ENCODE measurements around the gene PTPRZ1.

Gene PTPRZ1

GRCh38 chr7:121966935-121967332 lies 94.0 kb downstream of the PTPRZ1 start:
- TF ChIP-seq POLR2AphosphoS5 (IDR thresholded peaks at IDR 0.05; ENCODE audit: low read depth, low read length) (no peak), FOXP2 (optimal IDR thresholded peaks at IDR 0.05; ENCODE audit: borderline replicate concordance, extremely low read depth, extremely low read length, insufficient read depth) (no peak), TAF1 (IDR thresholded peaks at IDR 0.05; ENCODE audit: borderline replicate concordance, insufficient read depth, low read length) (no peak), SIN3A (IDR thresholded peaks at IDR 0.05; ENCODE audit: borderline replicate concordance, insufficient read depth, low read length) (no peak)
- TF ChIP-seq, protein P1, sequence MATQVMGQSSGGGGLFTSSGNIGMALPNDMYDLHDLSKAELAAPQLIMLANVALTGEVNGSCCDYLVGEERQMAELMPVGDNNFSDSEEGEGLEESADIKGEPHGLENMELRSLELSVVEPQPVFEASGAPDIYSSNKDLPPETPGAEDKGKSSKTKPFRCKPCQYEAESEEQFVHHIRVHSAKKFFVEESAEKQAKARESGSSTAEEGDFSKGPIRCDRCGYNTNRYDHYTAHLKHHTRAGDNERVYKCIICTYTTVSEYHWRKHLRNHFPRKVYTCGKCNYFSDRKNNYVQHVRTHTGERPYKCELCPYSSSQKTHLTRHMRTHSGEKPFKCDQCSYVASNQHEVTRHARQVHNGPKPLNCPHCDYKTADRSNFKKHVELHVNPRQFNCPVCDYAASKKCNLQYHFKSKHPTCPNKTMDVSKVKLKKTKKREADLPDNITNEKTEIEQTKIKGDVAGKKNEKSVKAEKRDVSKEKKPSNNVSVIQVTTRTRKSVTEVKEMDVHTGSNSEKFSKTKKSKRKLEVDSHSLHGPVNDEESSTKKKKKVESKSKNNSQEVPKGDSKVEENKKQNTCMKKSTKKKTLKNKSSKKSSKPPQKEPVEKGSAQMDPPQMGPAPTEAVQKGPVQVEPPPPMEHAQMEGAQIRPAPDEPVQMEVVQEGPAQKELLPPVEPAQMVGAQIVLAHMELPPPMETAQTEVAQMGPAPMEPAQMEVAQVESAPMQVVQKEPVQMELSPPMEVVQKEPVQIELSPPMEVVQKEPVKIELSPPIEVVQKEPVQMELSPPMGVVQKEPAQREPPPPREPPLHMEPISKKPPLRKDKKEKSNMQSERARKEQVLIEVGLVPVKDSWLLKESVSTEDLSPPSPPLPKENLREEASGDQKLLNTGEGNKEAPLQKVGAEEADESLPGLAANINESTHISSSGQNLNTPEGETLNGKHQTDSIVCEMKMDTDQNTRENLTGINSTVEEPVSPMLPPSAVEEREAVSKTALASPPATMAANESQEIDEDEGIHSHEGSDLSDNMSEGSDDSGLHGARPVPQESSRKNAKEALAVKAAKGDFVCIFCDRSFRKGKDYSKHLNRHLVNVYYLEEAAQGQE (IDR thresholded peaks at IDR 0.05; ENCODE audit: insufficient read depth in 1 of 2, low read depth in 2 of 2, low read length in 2 of 2): no peak

DNA sequence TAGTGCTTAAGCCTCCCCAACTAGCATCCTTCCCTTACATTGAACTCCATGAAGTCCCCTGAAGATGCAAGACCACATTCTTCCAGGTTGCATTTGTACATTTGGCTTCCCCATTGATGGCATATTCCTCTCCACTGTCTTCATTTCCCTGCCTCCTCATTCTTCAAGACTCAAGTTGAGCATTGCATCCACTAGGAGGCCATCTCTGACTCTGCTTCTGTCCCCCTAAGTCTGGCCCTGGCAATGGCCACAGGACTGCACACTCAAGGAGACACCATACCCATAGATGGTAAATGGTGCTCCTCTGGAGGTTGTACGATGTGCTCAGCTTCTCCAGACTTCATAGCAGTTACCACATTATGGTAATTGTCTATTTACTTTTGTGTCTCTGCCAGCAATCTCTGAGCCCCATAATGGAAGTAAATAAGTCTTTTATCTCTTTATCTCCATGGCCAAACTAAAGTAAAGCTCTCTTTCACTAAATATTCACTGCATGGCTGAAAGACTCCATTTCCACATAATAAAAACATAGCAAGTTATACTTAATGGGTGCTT lies 112.6 kb downstream of the PTPRZ1 start:
- TF ChIP-seq TAF1 (IDR thresholded peaks at IDR 0.05; ENCODE audit: borderline replicate concordance, insufficient read depth, low read length): no peak
- no peak for TF ChIP-seq POLR2AphosphoS5 (IDR thresholded peaks at IDR 0.05; ENCODE audit: low read depth, low read length)
- TF ChIP-seq SIN3A (IDR thresholded peaks at IDR 0.05; ENCODE audit: borderline replicate concordance, insufficient read depth, low read length): no peak
- TF ChIP-seq, protein P1 (IDR thresholded peaks at IDR 0.05; ENCODE audit: insufficient read depth in 1 of 2, low read depth in 2 of 2, low read length in 2 of 2): no peak
- no peak for TF ChIP-seq FOXP2 (optimal IDR thresholded peaks at IDR 0.05; ENCODE audit: borderline replicate concordance, extremely low read depth, extremely low read length, insufficient read depth)

DNA sequence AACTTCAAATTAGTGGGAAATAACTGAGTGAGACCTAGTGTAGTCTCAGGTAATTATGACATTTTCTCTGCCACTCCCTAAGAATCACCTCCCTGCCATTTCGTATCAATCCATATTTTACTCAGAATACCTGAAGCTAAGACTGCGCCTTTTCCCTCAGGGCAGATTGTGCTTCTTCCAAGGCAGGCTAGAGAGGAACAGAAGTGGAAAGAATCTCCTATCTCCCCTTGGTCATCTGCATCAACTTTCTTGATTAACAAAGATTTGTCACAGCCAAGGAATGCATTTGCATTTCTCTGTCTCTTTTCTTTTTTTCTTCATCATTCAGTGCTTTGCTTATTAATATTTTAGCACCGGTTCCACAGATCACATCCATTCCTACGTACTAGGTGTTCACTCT lies 119.1 kb downstream of the PTPRZ1 start:
- no peak for TF ChIP-seq SIN3A (IDR thresholded peaks at IDR 0.05; ENCODE audit: borderline replicate concordance, insufficient read depth, low read length)
- TF ChIP-seq POLR2AphosphoS5 (IDR thresholded peaks at IDR 0.05; ENCODE audit: low read depth, low read length): no peak
- no peak for TF ChIP-seq TAF1 (IDR thresholded peaks at IDR 0.05; ENCODE audit: borderline replicate concordance, insufficient read depth, low read length)
- TF ChIP-seq, protein P1 (IDR thresholded peaks at IDR 0.05; ENCODE audit: insufficient read depth in 1 of 2, low read depth in 2 of 2, low read length in 2 of 2): no peak
- TF ChIP-seq FOXP2 (optimal IDR thresholded peaks at IDR 0.05; ENCODE audit: borderline replicate concordance, extremely low read depth, extremely low read length, insufficient read depth): no peak

DNA sequence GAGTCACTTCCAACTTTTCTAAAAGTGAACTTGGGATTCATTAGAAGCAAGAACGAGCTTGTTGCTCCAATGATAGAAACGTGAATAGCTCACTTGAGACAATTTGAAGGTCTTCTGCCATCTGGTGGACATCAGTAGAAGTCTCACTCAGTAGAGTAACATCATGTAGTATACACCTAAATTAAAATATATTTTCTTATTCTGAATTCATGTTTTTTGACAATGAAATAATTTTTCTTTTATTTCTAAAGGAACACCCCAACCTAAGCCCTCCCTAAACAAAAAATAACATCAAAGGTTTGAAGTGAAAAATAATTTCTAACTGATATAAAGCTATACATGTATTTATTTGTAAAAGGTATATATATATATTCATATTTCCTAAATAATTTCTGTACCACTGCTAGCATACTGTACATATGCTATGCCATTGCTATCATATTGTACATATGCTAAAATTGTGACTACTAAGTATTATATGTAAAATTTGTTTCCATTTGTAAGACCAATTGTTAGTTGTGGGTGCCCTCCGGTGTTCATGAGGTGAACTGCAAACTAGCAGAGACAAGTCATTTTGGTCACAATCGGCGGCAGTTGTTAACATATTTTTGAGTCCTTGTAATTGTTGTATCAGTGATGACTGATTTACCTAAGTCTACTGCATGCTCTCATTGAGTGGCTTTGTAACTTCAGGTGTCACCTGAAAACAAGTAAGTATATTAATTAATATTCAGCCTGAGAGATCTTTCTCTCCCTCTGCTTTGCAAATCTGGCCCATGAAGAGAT lies 121.9 kb downstream of the PTPRZ1 start:
- TF ChIP-seq, protein P1 (IDR thresholded peaks at IDR 0.05; ENCODE audit: insufficient read depth in 1 of 2, low read depth in 2 of 2, low read length in 2 of 2): no peak
- TF ChIP-seq FOXP2 (optimal IDR thresholded peaks at IDR 0.05; ENCODE audit: borderline replicate concordance, extremely low read depth, extremely low read length, insufficient read depth): no peak
